LoVo (cell line): ENCODE data around the gene GSTT2.
"Not testable (repeated sequence)": the region's sequence is repeated elsewhere in the genome, so short reads cannot be mapped to it uniquely, and the experiment has no call there.

ENCODE experiments used
- DNase-seq: peaks from one replicate; pipeline ENCODE4 v3.0.0-alpha.2; 2016; ENCODE audit warnings: low spot score

Gene GSTT2

GRCh38 chr22:23979557-23980240, at the start of gene GSTT2:
GSTT2 (plus strand) TSS chr22:23980134.
- not testable (repeated sequence) for DNase-seq

- DNase-seq: no peak
These were observed 41.5 kb upstream of the GSTT2 start for GRCh38 chr22:23938328-23939016.

GRCh38 chr22:23939017-23939357, 40.9 kb upstream of the GSTT2 start:
- no peak for DNase-seq

GRCh38 chr22:23940166-23940565, 39.8 kb upstream of the GSTT2 start:
- not testable (repeated sequence) for DNase-seq

GRCh38 chr22:23947391-23947790, 32.5 kb upstream of the GSTT2 start:
- not testable (repeated sequence) for DNase-seq

GRCh38 chr22:23949764-23950163, 30.2 kb upstream of the GSTT2 start:
- not testable (repeated sequence) for DNase-seq

- DNase-seq: not testable (repeated sequence)
These were observed 28.6 kb upstream of the GSTT2 start for GRCh38 chr22:23951383-23951782.

- not testable (repeated sequence) for DNase-seq
These were observed 27.0 kb upstream of the GSTT2 start for GRCh38 chr22:23952794-23953405.

- DNase-seq: not testable (repeated sequence)
These were observed 26.4 kb upstream of the GSTT2 start for GRCh38 chr22:23953485-23953884.

- not testable (repeated sequence) for DNase-seq
These were observed 25.5 kb upstream of the GSTT2 start for GRCh38 chr22:23954193-23954990.

- not testable (repeated sequence) for DNase-seq
These were observed 25.0 kb upstream of the GSTT2 start for GRCh38 chr22:23954991-23955305.

- DNase-seq: not testable (repeated sequence)
These were observed 24.0 kb upstream of the GSTT2 start for GRCh38 chr22:23955886-23956285.

- DNase-seq: peak; percentile 67
These were observed 23.5 kb upstream of the GSTT2 start for GRCh38 chr22:23956301-23956900.

- not testable (repeated sequence) for DNase-seq
These were observed 18.7 kb upstream of the GSTT2 start, which contains the start of gene GSTT2B for GRCh38 chr22:23961084-23961771. GSTT2B (minus strand) TSS chr22:23961195; CDS start chr22:23961131, 64 bp downstream.

GRCh38 chr22:23966094-23966493, 13.8 kb upstream of the GSTT2 start:
- DNase-seq: not testable (repeated sequence)

- not testable (repeated sequence) for DNase-seq
These were observed 13.4 kb upstream of the GSTT2 start, which contains the start of gene DDTL for GRCh38 chr22:23966568-23966967. DDTL (plus strand) TSS chr22:23966888; CDS start chr22:23966915, 27 bp downstream.

- DNase-seq: no peak
These were observed 10.9 kb upstream of the GSTT2 start for GRCh38 chr22:23969071-23969470.

GRCh38 chr22:23970201-23970641, 9.7 kb upstream of the GSTT2 start:
- DNase-seq: no peak

GRCh38 chr22:23970816-23971486, 9.0 kb upstream of the GSTT2 start:
- no peak for DNase-seq

- DNase-seq: not testable (repeated sequence)
These were observed 8.0 kb upstream of the GSTT2 start for GRCh38 chr22:23971927-23972326.
